NB4 (cell line): ENCODE measurements around the gene TBC1D23.
"Not testable (repeated sequence)": the region's sequence is repeated elsewhere in the genome, so short reads cannot be mapped to it uniquely, and the experiment has no call there.

Source experiments
- DNase-seq: peaks from one replicate; pipeline ENCODE4 v3.0.0; 2010; ENCODE audit warnings: low read depth
- H3K4me3 ChIP-seq: one replicate; pipeline ENCODE4 v1.5.1; 2011; ENCODE audit warnings: mild to moderate bottlenecking, low read depth, low read length, moderate library complexity
- MYC ChIP-seq: IDR thresholded peaks from 2 replicates; pipeline ENCODE4 v1.6.1; 2011; ENCODE audit warnings: low read depth, low read length
- POLR2A ChIP-seq: IDR thresholded peaks from 2 replicates; pipeline ENCODE4 v1.6.1; 2011; ENCODE audit warnings: mild to moderate bottlenecking; ENCODE audit not compliant: insufficient read length; ENCODE audit errors: extremely low read depth
- TF ChIP-seq, protein P1 (sequence below): IDR thresholded peaks from one replicate; pipeline ENCODE4 v1.5.1; 2012; ENCODE audit warnings: low read depth, low read length
- TF ChIP-seq, protein P2 (sequence below): IDR thresholded peaks from 2 replicates; pipeline ENCODE4 v1.6.1; 2011; ENCODE audit warnings: low read depth, low read length

The TBC1D23 gene

DNA sequence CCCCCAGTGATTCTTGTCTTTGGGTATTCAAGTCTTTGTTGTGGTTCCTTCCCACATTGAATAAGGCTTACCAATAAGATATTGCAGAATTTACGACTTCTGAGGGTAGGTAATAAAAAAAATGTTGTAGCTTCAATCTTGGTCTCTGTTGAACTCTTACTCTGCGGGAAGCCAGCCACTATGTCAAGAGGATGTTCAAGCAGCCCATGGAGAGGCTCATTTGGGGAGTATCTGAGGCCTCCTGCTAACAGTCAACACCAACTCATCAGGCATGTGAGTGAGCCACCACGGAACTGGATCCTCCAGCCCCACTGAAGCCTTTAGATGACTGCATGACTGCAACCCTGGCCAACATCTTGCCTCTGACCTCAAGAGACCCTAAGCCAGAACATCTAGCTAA lies 3.2 kb upstream of the TBC1D23 start:
- no peak overlapping the region for H3K4me3 ChIP-seq
- peak; percentile 10 for DNase-seq
- TF ChIP-seq POLR2A (no peak), MYC (no peak)
- TF ChIP-seq, protein P1, sequence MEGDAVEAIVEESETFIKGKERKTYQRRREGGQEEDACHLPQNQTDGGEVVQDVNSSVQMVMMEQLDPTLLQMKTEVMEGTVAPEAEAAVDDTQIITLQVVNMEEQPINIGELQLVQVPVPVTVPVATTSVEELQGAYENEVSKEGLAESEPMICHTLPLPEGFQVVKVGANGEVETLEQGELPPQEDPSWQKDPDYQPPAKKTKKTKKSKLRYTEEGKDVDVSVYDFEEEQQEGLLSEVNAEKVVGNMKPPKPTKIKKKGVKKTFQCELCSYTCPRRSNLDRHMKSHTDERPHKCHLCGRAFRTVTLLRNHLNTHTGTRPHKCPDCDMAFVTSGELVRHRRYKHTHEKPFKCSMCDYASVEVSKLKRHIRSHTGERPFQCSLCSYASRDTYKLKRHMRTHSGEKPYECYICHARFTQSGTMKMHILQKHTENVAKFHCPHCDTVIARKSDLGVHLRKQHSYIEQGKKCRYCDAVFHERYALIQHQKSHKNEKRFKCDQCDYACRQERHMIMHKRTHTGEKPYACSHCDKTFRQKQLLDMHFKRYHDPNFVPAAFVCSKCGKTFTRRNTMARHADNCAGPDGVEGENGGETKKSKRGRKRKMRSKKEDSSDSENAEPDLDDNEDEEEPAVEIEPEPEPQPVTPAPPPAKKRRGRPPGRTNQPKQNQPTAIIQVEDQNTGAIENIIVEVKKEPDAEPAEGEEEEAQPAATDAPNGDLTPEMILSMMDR = no peak
- TF ChIP-seq, protein P2, sequence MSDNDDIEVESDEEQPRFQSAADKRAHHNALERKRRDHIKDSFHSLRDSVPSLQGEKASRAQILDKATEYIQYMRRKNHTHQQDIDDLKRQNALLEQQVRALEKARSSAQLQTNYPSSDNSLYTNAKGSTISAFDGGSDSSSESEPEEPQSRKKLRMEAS = no peak

DNA sequence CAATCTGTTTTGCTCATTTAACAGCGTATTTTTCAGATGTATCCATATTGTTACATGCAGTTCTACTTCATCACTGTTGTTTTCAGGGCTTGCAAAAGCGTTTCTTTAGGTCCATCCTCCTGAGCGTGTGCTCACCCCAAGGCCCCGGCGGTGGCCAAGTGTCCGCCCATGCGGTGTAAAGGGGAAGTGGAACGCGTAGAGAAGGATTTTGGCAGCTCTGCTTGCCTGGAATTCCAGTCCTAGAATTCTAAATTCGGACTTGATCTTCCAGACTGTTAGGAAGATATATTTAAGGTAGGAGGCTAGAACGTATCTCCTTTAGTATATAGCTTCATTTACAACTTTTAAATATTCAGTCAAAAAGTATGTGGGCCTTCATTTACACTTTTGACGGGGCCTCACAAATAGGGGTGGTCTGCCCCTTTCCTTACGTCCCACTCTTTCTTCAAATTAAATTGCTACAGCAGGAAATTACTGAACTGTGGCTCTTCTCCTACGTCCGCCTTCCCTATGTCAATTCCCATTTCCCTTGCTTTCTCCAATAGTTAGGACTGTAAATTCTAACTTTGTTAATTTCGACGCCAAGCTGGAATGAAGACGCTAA lies 609 bp upstream of the TBC1D23 start:
- peak overlapping the region; percentile 47 for H3K4me3 ChIP-seq
- TF ChIP-seq POLR2A (no peak), MYC (no peak)
- TF ChIP-seq, protein P1 = no peak
- TF ChIP-seq, protein P2 = no peak
- peak; percentile 57 for DNase-seq

DNA sequence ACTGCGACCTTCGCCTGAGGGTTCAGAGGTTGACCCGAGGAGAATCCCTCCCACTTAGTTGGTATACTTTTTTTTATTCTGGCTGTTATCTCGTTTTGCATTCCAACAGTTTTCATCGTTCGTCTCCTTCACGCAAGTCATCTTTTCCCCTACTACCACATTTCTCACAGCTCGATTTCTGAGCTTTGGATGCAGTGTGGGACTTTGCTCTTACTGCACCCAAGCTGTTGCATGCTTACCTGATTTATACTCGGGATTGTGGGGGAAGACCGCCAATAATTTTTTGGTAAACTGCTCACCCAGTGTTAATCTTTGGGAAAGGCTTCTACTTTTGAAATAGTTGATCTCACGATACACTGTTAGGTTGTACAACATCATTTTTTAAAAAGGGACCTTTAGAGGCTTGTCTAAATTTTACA lies 702 bp downstream of the TBC1D23 start:
- DNase-seq = no peak
- TF ChIP-seq, protein P1 = no peak
- TF ChIP-seq, protein P2 = no peak
- H3K4me3 ChIP-seq = peak overlapping the region; percentile 81

DNA sequence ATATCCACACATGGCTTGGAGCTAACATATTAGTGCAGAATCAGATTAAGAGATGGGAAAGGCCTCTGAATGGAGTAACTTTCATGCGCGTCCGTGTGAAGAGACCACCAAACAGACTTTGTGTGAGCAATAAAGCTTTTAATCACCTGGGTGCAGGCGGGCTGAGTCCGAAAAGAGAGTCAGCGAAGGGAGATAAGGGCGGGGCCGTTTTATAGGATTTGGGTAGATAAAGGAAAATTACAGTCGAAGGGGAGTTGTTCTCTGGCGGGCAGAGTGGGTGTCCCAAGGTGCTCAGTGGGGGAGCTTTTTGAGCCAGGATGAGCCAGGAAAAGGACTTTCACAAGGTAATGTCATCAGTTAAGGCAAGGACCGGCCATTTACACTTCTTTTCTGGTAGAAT lies 2.1 kb downstream of the TBC1D23 start:
- DNase-seq, H3K4me3 ChIP-seq: not testable (repeated sequence)

DNA sequence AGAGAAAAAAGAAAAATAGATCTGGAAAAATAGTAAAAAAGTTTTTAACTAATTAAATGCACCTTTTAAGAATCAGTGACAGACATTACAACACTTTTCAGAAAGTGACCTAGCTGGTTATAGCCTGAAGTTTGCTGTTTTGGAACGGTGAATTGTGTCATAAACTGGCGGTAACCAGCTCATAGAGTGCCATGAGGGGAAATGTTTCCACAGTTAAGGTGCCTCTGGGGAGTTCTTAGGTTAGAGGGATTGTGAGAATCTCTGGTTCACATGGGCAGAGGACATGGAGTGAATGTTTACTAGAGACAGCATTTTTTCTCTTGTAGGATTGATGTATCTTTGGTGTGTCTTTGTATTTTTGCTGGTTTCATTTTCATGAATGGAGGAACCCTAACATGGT lies 2.8 kb downstream of the TBC1D23 start:
- DNase-seq = peak; percentile 20
- TF ChIP-seq MYC (no peak), POLR2A (no peak)
- TF ChIP-seq, protein P1 = no peak
- TF ChIP-seq, protein P2 = no peak
- H3K4me3 ChIP-seq = peak overlapping the region; percentile 6

DNA sequence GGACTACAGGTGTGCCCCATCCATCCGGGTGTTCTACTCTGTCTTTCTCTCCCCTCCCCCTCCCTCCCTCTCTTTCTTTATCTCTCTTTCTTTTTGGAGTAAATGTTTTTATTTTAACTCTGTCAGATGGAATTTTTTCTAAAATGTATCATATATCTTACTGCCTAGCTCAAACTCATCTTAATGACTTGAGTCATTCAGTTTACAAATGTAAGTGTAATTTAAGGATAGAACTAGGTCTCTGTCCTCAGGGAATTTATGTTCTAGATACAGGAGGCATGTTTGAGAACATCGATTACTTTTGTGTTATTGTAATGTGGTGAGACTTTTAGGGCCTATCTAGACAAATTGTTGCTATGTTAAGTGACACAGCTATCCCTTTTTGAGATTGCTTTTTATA lies 3.5 kb downstream of the TBC1D23 start:
- no peak for DNase-seq
- peak overlapping the region; percentile 10 for H3K4me3 ChIP-seq
- TF ChIP-seq, protein P1 = no peak
- TF ChIP-seq POLR2A (no peak), MYC (no peak)
- TF ChIP-seq, protein P2 = no peak
